ENCODE results near the gene CD300LG.
"Not testable (repeated sequence)": the region's sequence is repeated elsewhere in the genome, so short reads cannot be mapped to it uniquely, and the experiment has no call there.

Gene CD300LG

GRCh38 chr17:43880420-43880991 is 33.5 kb downstream of the CD300LG start:
- DNase-seq = no peak

DNA sequence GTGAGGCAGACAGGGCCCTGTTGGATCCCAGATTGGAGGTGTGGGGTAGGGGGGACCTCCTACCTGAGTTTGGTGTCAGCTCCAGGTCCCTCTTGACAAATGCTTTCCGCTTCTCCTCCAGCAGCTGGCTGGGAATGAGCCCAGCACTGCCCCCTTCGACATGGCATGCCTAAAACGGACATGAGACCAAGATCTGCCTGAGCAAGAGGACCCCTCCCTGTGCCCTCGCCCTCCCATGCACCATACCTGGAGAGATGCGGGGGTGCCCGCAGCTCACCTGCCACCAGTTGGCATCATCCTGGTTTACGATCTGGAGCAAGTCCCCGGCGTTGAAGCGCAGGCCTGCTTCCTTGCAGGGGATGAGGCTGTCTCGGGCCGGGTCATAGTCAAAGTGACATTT is 34.2 kb downstream of the CD300LG start:
- DNase-seq = no peak

- DNase-seq = no peak
Observed at GRCh38 chr17:43881758-43882505, 35.0 kb downstream of the CD300LG start.

DNA sequence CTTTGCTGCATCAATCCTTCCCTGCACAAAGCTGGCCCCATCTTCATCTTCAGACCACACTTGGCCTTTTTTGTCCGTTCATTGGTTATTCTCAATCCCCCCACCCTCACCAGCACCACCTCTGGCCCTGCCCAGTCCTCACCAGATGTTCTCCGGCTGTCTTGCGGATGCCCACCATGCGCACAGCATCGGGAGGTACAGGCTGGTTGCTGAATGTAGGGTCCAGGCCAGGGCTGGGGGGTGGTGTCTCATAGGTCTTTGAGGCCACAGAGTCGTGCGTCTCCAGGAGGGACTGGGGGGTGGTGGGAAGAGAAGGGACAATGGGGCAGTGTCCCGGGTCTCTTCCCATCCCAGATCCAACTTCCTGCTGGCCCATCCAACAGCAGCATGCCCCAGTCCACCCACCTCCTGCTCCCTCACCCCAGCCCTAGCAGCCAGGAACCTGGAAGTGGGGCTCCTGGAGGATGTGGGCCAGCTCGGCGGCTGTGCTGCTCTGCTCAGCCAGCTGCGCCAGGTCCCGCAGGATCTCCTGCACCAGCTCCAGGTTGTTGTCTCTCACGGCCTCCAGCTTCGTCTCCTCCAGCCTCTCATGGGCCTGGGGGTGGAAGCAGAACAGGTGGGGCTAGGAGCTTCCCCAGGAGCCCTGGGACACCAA is 35.9 kb downstream of the CD300LG start:
- no peak for DNase-seq

GRCh38 chr17:43888548-43888947 is 41.6 kb downstream of the CD300LG start:
- DNase-seq = no peak

- no peak for DNase-seq
Observed at GRCh38 chr17:43890240-43890639, 43.3 kb downstream of the CD300LG start.

DNA sequence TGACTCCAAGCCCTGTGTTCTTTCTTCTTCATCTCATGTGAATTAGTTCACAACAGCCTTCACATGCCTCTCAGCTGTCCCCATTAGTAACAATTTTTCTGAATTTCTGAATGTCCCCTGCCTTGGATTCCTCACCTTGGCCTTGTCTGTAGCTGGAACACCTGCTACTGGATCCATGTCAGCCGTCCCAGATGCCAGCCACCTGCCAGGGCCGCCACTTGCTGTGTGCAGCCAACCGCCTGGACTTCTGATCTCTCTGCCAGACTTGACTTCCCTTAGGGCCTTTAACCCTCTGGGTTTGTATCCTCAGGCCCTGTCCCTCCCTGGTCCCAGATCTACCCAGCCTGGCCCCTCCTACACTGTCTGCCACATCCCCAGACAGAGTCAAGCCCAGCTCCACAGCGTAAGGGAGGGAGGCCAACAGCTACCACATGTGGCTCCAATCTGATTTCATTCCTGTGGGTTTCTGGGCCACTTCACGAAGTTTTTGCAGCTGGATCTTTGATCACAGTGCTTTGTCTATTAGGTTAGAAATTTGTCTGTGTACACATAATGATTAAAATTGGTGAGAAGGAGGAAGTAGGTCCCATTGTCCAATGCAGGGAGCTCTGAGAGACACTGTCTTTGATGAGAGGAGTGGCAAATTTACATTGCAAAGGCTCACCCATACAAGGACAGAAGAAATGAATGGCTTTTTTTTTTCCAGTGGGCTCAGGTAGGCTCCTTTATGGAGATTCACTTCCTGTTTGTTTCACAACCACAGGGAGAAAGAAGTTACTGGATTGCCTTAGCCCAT is 45.1 kb downstream of the CD300LG start:
- peak; percentile 52 for DNase-seq

DNA sequence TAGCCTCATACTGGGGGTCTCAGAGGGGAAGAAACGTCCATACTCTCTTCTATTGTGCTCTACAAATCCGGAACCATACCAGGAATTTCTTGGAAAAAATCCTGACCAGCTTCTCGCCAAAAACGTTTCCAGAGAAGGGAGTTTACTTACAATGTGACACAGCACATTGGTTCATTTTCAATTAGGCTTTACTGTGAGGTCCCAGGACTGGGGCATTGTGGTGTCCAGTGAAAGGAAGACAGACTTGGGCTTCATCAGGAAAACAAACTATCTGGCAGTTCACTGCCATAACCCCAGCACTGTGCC is 45.6 kb downstream of the CD300LG start:
- DNase-seq = no peak

GRCh38 chr17:43894494-43894893 is 47.5 kb downstream of the CD300LG start:
- not testable (repeated sequence) for DNase-seq

DNA sequence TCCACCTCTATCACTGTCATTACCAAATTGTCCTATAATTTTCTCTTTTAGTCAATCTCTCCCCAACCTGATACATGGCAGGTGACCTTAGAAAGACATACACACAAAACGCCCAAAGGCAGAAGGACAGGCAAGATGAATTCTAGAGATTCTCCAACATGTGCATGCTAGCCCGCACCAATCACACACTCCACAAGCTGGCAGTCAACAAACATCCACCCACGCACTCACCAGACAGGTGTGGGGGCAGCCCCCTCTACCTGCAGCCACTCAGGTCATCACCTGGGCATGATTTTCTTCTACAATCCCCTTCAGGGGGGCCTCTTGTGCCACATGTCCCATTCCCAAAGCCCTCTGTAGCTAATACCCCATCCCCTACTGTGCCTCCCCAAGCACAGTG is 50.9 kb downstream of the CD300LG start:
- no peak for DNase-seq

DNA sequence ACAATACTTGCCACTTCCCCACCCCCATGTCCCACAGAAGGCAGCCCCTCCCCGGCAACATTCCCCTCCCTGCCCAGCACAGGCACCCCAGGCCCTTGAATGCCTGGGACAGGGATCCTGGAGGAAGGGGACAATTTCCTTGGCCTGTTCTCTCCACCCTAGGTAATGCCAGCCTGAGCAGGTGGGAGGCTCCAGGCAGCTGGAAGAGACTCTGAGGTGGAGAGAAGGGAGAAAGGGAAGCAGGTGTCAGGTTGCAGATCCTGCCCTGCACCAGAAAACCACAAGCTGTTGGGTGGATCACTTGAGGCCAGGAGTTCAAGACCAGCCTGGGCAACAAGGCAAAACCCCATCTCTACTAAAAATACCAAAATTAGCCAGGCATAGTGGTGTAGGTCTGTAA is 51.5 kb downstream of the CD300LG start:
- DNase-seq = no peak

DNA sequence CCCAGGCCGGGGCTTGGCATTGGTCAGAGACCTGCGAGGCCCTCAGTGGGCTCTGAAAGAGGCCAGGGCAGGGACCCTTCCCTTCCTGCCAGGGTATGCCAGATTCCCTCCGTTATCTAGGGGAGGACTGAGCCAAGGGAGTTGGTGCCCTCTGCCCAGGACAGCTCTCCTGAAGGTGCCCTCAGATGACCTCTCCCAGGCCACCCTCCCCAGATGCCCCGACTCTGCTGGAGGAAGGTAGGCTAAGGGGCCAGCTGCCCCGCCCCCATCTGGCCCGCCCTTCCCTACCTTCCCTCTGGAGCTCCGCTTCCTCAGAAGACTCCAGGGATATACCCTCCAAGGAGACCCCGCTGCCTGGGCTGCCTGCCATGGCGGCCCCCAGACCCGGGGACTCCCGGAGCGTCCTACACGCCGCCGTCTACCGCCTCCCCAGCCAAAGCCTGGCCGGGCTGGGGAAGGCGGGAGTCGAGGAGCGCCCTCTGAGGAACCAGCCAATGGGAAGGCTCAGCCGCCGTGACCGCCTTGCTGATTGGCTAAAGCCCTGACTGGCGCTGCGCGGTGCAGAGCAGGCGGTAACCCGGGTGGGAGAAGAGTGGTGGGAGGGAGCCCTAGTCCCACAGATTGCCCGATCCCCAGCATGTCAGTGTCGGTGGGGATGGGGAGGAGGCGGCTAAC is 53.3 kb downstream of the CD300LG start:
- peak; percentile 83 for DNase-seq

DNA sequence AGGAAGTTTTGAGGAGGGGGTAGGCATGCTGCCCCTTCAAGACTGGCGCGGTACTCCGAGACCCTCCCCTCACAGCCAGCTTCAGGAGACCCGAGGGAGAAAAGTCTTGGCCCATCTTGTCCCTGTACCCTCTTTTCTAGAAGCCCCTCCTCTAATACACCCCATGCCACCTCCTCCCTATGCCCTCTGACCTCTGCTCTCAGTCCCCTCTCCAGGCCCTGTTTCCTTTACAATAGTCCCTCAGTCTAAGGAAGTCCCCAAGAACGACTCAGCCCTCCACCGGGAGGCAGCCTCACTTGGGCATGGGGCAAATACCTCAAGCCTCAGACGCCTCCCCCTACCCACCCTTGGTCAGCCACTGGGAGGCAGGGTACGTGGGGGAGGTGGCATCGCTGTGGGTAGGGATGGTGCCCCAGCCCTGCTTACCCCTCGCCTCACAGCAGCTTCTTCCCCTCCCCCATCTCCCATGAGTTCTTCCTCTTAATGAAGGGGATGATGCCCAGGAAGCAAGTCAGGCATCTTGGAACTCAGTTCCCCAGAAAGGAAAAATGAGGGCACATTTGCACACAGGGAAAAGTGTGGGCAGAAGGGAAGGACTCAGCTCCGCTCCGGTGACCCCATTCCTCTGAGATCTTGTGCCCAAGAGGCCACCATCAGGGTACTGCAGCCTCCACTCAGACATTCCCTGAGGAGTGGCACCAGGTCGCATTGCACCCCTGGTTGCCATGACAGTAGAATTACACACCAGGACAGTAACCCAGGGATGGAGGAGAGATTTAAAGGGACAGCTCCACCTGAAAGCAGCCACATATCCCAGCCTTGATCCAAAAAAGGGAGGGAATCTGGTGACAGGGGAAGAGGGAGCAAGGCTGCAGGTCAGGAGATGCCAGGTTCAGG is 54.1 kb downstream of the CD300LG start:
- DNase-seq = no peak

DNA sequence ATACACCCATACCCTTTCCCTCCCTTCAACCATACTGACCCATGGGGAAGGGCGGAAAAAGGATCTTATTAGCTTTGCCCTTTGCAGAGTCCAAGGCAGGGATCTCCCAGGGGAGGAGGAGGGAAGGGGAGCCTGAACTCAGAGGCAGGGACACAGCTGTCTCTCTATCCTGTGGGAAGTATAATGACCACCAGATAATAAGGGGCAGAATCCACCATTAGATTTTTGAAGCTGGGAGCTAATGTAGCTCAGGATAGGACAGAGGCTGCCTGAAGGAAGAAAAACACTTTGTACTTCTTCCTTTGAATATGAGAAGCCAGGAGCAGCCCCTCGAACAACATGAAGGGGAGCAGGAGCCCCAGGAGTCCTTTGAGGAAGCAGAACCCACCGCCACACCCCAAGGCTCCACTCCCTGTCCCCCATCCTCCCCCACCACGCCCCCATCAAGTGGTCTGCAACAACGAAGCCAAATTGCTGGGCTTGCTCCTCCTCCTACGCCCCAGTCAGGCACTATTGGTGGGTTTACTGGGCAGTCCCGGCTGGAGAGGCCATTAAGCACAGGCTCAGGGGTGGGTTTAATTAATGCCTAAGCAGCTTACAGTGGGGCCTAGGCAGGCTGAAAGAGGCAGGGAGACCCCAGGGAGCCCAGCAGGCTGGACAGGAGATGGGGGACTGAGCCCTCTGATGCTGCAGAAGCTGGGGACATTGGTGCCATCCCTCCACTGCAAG is 55.0 kb downstream of the CD300LG start:
- DNase-seq = no peak

DNA sequence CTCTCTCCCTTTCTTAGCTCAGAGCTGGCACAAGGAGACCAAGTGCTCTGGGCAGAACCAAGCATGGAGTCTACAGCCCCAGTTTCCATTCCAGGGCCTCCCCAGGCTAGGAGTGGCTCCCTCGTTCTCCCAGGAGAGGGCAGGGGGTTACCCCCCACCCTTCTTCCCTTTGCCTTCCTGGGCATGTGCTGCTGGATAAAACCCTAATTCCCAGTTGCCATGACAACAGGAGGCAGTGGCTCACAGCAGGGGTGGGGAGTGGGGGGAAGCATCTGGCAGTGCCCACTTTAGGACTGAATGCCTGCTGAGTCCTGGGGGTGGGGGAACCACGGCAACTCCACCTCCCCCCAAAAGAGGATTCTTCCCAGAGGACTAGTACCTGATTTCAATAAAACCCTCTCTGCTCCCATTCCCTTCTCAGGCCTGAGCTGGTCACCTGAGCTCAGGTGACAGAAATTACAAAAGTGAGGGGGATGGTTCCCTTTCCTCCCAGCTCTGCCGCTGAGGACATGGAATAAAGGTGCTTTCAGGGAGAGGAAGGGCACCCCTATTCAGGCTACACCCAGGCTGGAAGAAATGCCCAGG is 58.5 kb downstream of the CD300LG start:
- no peak for DNase-seq

DNA sequence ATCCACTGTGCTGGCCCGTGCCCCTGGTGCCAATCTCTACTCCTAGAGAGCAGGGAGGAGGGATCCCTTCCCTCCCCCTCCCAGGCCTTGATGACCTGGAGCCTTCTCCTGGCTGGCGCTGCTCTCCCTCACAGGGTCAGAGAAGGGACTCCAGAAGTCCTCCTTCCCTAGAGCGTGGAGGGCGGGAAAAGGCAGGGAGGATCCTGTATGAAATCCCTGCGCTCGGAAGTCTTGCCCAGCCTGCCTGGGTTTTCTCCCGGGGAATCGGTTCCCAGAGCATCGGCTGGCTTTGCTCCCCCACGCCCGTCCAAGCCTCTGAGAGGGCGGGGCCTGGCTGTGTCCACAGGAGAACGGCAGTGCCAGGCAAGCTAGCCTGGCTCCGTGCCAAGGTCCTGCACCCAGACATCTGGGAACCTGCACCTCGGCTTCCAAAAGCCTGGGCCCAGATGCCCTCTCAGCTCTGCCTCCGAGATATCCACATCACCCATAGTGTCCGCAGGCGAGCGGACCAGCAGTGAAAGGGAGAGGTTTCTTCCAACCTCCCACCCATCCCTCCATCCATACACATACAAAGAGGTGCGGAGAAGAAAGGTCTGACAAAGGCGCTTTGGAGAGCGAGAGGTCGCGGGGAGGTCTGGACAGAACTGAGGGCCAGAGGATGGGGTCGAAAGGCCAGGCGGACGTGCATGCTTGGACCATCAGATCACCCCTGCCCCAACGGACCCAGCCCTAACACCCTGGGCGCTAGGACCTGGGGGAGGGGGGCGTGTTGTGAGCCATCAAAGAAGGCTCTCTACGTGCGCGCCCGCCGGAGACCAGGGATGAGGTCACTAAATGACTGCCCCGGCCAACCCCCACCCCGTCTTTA is 59.2 kb downstream of the CD300LG start:
- peak; percentile 62 for DNase-seq

- DNase-seq = no peak
Observed at GRCh38 chr17:43906951-43907424, 60.0 kb downstream of the CD300LG start.

GRCh38 chr17:43907425-43907981 is 60.5 kb downstream of the CD300LG start, which contains the start of gene MPP2:
Gene MPP2, minus strand, starts transcription at chr17:43907536. Its CDS starts 3,076 bp downstream, at chr17:43904460.
- DNase-seq = peak; percentile 72
